ENCODE results near the gene NR2F1-AS1. TPM values are rescaled to one million over a fixed set of nuclear protein-coding genes. Genes with fewer than 3 reads are reported as not detected.
A peak's percentile ranks its signal among the peaks of the same experiment; 100 is the strongest.

NR2F1-AS1 gene
- total and polyA plus RNA-seq, 2 of the 4 experiments (the other 2 are of a cell fraction): 12.5 to 12.8 TPM

GRCh38 chr5:93590493-93590892 is 9.5 kb upstream of the NR2F1-AS1 start:
- Histone ChIP-seq H3K18ac (ENCODE audit: low read depth, low read length) (peak overlapping the region; percentile 7; the same call in 1 of the 2 replicates), H3K4ac (ENCODE audit: low read depth, low read length) (0 out of 2 replicates have a peak overlapping the region, but pooled peaks have one; percentile 62), H3K23ac (ENCODE audit: low read depth, low read length) (peak overlapping the region; percentile 85; the same call in 1 of the 2 replicates), H3K36me3 (ENCODE audit: control insufficient read depth, insufficient read depth, low read length) (peaks cover 57% of the 10 kb centered on the region), H2AK9ac (replicated peaks; ENCODE audit: low read depth, low read length, poor library complexity) (no peak overlapping the region), H4K20me1 (ENCODE audit: insufficient read depth, low read length) (peaks cover 11% of the 10 kb centered on the region), H3K27ac (ENCODE audit: insufficient read depth, low read length) (peak overlapping the region; percentile 99; the same call in 1 of the 2 replicates), H3K56ac (ENCODE audit: extremely low read depth, insufficient read depth, low read length) (no peak overlapping the region), H4K5ac (ENCODE audit: low read depth, low read length) (no peak overlapping the region), H2BK15ac (ENCODE audit: low read depth, low read length) (no peak overlapping the region), H2AK5ac (ENCODE audit: low read depth, low read length) (no peak overlapping the region), H3K9me1 (ENCODE audit: insufficient read depth, low read length) (peaks cover 3% of the 10 kb centered on the region; the same call in 1 of the 2 replicates), H2BK5ac (ENCODE audit: low read depth, low read length, poor library complexity, severe bottlenecking) (peak overlapping the region; percentile 99), H3K27me3 (ENCODE audit: control insufficient read depth, insufficient read depth, low read length) (no peaks in the 10 kb centered on the region), H3K9me3 (ENCODE audit: control insufficient read depth, insufficient read depth, low read length) (no peaks in the 10 kb centered on the region), H2AFZ (replicated peaks; ENCODE audit: low read length, poor library complexity) (no peak overlapping the region), H3K9ac (ENCODE audit: low read depth, low read length) (peak overlapping the region; percentile 77; the same call in 1 of the 2 replicates), H3K4me1 (ENCODE audit: control insufficient read depth, insufficient read depth, low read length) (peaks cover 26% of the 10 kb centered on the region), H3K79me1 (ENCODE audit: low read depth in 1 of 2, low read length in 2 of 2) (peaks cover 0 to 30% of the 10 kb centered on the region in 2 experiments; a peak in 2 of 4 replicates), H2BK120ac (ENCODE audit: low read depth, low read length) (no peak overlapping the region), H3K4me3 (ENCODE audit: insufficient read depth, low read depth, low read length) (0 out of 2 replicates have a peak overlapping the region, but pooled peaks have one; percentile 0), H3K4me2 (ENCODE audit: low read depth, low read length) (peak overlapping the region; percentile 96), H3K14ac (replicated peaks; ENCODE audit: low read depth, low read length) (no peak overlapping the region), H4K91ac (ENCODE audit: insufficient read depth, low read depth, low read length) (no peak overlapping the region), H2BK20ac (ENCODE audit: low read depth, low read length) (no peak overlapping the region), H4K8ac (ENCODE audit: low read depth in 2 of 2, low read length in 2 of 2) (0 out of 4 replicates have a peak overlapping the region, but pooled peaks of 1 of the 2 experiments have one; percentile 35)
- in situ Hi-C loops (cut with MboI; ENCODE audit: low sequenced_read_pairs) (loop anchor here (25.0 kb wide), 2 partner anchors 678 to 1278 kb away; no protein-coding TSS in a partner anchor), intact Hi-C loops (cut with micrococcal nuclease) (loop anchor here (2.0 to 5.0 kb wide), 2 partner anchors 210 to 1948 kb away; no protein-coding TSS in a partner anchor), dilution Hi-C loops (cut with HindIII; ENCODE audit: low sequenced_read_pairs, unreplicated experiment) (no loop called here)
- ChIA-PET CTCF (interaction anchor here (1.6 to 2.5 kb wide), 2 partner anchors 11 to 17 kb away, joined by 4 to 6 read pairs; no protein-coding TSS in a partner anchor), POLR2A (ENCODE audit: unreplicated experiment) (interaction anchor here (0.6 to 2.0 kb wide), 2 partner anchors 11 to 12 kb away, joined by 4 to 5 read pairs; no protein-coding TSS in a partner anchor)
- DNase-seq (no peak), ATAC-seq (ENCODE audit: low read depth) (no peak)
- no TSS peak for BruUV-seq (replicated peaks)
- no CpG with 5 or more reads among the region's 3 CpGs for WGBS, 2 experiments (ENCODE audit: extremely low coverage in 2 of 2, insufficient read length in 1 of 2)
- TF ChIP-seq MAZ (IDR thresholded peaks at IDR 0.05; ENCODE audit: borderline replicate concordance, low read depth, low read length): no peak
- no peak for TF ChIP-seq MXI1 (IDR thresholded peaks at IDR 0.05; ENCODE audit: borderline replicate concordance, low read depth, low read length)
- TF ChIP-seq BHLHE40 (IDR thresholded peaks at IDR 0.05; ENCODE audit: low read depth, low read length): no peak
- no peak for TF ChIP-seq SMC3 (IDR thresholded peaks at IDR 0.05; ENCODE audit: low read depth, low read length)
- no peak for TF ChIP-seq USF2 (IDR thresholded peaks at IDR 0.05; ENCODE audit: low read depth, low read length)
- TF ChIP-seq CTCF (conservative IDR thresholded peaks at IDR 0.05; ENCODE audit: low read depth, low read length): no peak
- no peak for TF ChIP-seq RAD21 (IDR thresholded peaks at IDR 0.05; ENCODE audit: low read length)
- no peak for TF ChIP-seq MAFK (IDR thresholded peaks at IDR 0.05; ENCODE audit: low read depth, low read length)
- no peak for TF ChIP-seq RFX5 (IDR thresholded peaks at IDR 0.05; ENCODE audit: low read depth, low read length)
- TF ChIP-seq CHD1 (IDR thresholded peaks at IDR 0.05; ENCODE audit: low read depth, low read length): no peak
- no peak for TF ChIP-seq CEBPB (IDR thresholded peaks at IDR 0.05; ENCODE audit: low read depth, low read length)
- no peak for TF ChIP-seq POLR2A (IDR thresholded peaks at IDR 0.05; ENCODE audit: low read depth, low read length)
- TF ChIP-seq NFE2L2 (IDR thresholded peaks at IDR 0.05; ENCODE audit: low read depth, low read length): no peak
- TF ChIP-seq RCOR1 (IDR thresholded peaks at IDR 0.05; ENCODE audit: insufficient replicate concordance, low read length): no peak
- TF ChIP-seq ELK1 (IDR thresholded peaks at IDR 0.05; ENCODE audit: borderline replicate concordance, low read depth, low read length): no peak

All from IMR-90 (cell line).